GM12801 (cell line): ENCODE data around the gene GRID2IP.

Experiments used
- TF ChIP-seq, protein P1 (sequence below): IDR thresholded peaks from one replicate; pipeline ENCODE4 v1.5.1; 2011; ENCODE audit warnings: control low read depth; ENCODE audit not compliant: insufficient read length; ENCODE audit errors: extremely low read depth

The GRID2IP gene

DNA sequence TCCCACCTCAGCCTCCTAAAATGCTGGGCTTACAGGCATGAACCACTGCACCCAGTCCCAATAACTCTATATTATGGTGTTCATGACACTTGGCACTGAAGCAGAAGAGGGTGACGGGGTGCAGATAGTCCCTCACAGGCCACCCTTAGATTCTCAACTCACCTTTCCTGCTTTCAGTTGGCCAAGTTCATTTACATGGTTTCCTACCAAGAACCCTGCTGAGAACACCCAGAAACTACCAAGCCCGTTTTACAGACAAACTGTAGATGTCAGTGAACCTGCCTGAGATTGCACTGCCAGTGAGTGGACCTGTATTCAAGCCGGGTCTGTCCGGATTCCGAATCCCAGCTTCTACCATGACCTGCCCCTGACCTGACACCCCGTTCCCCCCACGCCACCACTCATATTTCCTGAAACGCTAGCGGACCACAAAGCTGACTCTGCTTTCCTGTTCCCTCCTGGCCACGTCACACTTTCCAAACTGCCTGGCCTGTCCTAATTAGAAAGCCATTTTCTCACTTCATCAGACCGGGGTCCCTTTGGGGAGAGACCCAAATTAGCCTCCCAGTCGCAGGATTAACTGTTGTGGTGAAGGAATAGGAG, 17.3 kb downstream of the GRID2IP start:
- TF ChIP-seq, protein P1, sequence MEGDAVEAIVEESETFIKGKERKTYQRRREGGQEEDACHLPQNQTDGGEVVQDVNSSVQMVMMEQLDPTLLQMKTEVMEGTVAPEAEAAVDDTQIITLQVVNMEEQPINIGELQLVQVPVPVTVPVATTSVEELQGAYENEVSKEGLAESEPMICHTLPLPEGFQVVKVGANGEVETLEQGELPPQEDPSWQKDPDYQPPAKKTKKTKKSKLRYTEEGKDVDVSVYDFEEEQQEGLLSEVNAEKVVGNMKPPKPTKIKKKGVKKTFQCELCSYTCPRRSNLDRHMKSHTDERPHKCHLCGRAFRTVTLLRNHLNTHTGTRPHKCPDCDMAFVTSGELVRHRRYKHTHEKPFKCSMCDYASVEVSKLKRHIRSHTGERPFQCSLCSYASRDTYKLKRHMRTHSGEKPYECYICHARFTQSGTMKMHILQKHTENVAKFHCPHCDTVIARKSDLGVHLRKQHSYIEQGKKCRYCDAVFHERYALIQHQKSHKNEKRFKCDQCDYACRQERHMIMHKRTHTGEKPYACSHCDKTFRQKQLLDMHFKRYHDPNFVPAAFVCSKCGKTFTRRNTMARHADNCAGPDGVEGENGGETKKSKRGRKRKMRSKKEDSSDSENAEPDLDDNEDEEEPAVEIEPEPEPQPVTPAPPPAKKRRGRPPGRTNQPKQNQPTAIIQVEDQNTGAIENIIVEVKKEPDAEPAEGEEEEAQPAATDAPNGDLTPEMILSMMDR = no peak

DNA sequence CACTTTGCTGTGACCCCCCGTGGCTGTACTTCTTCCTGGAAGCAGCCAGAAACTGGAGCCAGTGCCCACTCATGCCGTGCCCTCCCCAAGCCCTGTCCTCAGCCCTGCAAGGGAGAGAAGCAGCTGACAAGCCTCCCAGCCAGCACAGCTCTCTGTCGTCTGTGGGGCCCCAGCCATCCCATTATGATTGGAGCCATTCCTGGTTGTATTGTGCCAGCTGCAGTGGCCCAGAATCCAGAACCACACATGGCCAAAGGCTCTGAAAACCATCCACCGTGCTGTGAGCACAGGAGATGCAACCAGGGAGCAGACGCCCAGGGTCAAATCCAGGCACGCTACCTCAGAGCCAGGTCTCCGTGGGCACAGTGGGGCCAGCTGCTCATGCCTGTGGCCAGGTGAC, 18.7 kb downstream of the GRID2IP start:
- TF ChIP-seq, protein P1 = no peak

GRCh38 chr7:6531492-6532279, 19.6 kb downstream of the GRID2IP start:
- TF ChIP-seq, protein P1 = no peak

GRCh38 chr7:6530626-6531491, 20.4 kb downstream of the GRID2IP start:
- TF ChIP-seq, protein P1 = no peak

GRCh38 chr7:6529643-6530042, 21.6 kb downstream of the GRID2IP start:
- TF ChIP-seq, protein P1 = no peak

GRCh38 chr7:6528401-6529130, 22.7 kb downstream of the GRID2IP start:
- TF ChIP-seq, protein P1 = no peak
